ENCODE measurements around the gene SYNE1.

SYNE1 gene

GRCh38 chr6:152123076-152123475, 514.1 kb downstream of the SYNE1 start:
- no peak for DNase-seq

GRCh38 chr6:152122434-152122833, 514.7 kb downstream of the SYNE1 start:
- DNase-seq: no peak

GRCh38 chr6:152121910-152122309, 515.3 kb downstream of the SYNE1 start:
- no peak for DNase-seq

GRCh38 chr6:152119831-152120230, 517.3 kb downstream of the SYNE1 start:
- DNase-seq: no peak

DNA sequence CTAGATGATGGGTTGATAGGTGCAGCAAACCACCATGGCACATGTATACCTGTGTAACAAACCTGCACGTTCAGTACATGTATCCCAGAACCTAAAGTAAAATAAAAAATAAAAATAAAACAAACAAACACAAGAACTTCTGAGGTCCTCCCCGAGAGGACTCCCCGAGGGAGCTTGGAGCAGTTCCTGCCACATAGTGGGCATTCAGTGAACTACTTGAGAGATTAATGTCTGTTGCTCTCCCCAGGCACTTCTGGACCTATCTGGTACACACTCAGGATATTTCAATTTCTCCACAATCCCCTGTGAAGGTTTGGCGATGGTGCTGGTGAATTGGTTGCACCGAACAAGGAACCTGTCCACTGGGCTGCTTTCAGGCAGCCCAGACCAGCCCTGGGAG, 518.5 kb downstream of the SYNE1 start:
- DNase-seq: no peak

DNA sequence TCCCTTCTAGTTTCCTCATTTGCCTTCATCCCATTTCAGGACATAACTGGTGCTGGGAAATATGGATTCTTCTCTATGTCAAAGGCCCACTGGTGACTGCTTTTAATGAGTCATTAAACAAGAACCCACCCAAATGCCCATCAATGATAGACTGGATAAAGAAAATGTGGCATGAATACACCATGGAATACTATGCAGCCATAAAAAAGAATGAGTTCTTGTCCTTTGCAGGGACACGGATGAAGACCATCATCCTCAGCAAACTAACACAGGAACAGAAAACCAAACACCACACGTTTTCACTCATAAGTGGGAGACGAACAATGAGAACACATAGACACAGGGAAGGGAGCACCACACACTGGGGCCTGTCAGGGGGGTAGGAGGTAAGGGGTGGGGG, 518.9 kb downstream of the SYNE1 start:
- no peak for DNase-seq

GRCh38 chr6:152117156-152118133, 519.7 kb downstream of the SYNE1 start:
- DNase-seq: no peak

- no peak for DNase-seq
Measured at GRCh38 chr6:152112491-152113261, 524.5 kb downstream of the SYNE1 start.

- DNase-seq: no peak
Measured at GRCh38 chr6:152110886-152111820, 526.0 kb downstream of the SYNE1 start.

DNA sequence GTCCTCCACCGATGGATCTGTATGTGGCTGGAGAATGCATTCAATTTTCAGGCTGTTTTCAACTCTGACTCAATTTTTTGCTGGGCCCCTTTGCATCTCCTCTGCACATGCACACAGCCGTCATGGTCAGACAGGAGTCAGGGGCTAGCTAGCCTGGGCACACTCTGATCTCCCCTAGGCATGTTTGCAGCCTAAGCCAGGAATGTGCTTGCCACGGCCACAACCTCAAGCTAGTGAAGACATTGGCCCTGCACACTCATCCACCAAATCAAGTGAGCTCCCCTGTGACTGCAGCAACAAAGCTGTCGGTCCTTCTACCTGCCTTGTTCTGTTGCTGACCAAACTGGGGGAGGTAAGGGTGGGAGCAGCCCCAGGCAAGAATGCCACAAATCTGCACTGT, 529.2 kb downstream of the SYNE1 start:
- no peak for DNase-seq

DNA sequence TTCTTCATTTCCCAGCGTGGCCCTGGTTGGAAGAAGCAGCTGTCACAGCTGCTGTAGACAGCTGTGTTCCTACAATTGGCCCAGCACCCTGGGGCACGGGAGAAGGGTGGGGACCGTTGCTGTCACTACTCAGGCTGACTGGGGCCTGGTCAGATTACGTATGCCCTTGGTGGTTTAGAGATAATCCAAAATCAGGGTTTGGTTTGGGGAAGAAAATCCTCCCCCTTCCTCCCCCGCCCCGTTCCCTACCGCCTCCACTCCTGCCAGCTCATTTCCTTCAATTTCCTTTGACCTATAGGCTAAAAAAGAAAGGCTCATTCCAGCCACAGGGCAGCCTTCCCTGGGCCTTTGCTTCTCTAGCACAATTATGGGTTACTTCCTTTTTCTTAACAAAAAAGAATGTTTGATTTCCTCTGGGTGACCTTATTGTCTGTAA, 537.0 kb downstream of the SYNE1 start:
- no peak for DNase-seq

DNA sequence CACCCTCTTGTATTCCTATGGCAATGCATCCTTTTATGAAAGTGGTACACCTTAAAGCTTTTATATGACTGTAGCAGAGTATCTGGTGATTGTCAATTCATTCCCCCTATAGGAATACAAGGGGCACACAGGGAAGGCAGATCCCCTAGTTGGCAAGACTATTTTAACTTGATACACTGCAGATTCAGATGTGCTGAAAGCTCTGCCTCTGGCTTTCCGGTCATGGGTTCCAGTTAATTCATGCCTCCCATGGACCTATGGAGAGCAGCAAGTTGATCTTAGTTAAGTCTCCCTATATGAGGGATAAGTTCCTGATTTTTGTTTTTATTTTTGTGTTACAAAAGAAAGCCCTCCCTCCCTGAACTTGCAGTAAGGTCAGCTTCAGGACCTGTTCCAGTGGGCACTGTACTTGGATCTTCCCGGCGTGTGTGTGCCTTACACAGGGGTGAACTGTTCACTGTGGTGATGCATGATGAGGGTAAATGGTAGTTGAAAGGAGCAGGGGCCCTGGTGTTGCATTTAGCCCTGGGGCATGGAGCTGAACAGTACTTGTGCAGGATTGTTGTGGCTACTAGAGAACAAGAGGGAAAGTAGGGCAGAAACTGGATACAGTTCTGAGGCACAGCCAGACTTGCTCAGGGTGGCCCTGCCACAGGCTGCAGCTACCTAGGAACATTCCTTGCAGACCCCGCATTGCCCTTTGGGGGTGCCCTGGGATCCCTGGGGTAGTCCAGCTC, 537.5 kb downstream of the SYNE1 start:
- DNase-seq: no peak

DNA sequence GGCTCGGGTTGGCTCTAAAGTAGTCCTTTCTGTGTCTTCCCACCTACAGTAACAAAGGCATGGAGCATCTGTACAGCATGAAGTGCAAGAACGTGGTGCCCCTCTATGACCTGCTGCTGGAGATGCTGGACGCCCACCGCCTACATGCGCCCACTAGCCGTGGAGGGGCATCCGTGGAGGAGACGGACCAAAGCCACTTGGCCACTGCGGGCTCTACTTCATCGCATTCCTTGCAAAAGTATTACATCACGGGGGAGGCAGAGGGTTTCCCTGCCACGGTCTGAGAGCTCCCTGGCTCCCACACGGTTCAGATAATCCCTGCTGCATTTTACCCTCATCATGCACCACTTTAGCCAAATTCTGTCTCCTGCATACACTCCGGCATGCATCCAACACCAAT, 538.5 kb downstream of the SYNE1 start:
- no peak for DNase-seq

GRCh38 chr6:152096863-152097496, 540.2 kb downstream of the SYNE1 start:
- peak; percentile 68 for DNase-seq

DNA sequence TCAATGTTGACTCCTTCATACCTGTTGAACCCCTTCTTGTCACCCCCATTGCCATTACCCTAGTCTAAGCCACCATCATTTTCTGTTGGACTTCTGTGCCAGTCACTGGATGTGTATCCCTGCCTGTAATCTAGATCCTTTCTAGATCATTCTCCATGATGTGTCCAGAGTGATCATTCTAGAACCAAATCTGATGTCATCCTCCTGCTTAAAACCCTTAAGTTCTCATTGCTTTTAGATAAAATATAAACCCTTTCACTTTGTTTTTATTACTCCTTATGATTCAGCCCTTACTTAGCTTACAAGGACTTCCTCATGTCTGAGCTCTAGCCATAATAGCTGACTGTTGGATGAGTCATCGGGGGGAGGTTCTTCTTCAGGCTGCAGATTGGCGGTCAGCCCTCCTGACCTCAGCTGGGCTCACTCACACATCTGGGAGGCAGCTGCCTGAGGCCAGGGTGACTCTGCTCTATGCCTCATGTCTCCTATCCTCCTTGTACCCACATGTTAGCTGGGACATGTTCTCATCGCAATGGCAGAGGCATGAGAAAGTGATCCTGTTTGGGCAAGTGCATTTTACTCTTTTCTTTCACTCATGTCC, 542.1 kb downstream of the SYNE1 start:
- DNase-seq: peak; percentile 90

GRCh38 chr6:152094276-152094675, 542.9 kb downstream of the SYNE1 start:
- no peak for DNase-seq

GRCh38 chr6:152093711-152094110, 543.5 kb downstream of the SYNE1 start:
- DNase-seq: no peak

GRCh38 chr6:152091851-152092341, 545.3 kb downstream of the SYNE1 start:
- no peak for DNase-seq

DNA sequence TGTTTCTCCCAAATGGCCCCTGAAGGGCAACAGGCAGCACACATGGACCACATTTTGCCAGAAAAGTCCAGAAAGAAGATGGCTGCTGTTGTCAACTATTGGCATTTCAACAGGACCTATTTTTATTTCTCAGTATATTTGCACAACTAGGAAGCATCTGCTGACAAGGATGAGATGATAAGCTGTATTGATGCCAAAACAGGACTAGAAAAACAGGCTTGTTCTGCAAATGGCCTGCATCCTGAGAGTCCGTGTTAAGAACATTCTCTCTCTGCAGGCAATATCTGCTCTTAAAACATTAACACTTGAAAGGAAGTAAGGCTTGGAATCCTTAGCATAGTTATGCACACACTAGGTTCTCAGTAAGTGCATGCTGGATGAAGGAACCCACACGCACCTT, 546.0 kb downstream of the SYNE1 start:
- DNase-seq: no peak

DNA sequence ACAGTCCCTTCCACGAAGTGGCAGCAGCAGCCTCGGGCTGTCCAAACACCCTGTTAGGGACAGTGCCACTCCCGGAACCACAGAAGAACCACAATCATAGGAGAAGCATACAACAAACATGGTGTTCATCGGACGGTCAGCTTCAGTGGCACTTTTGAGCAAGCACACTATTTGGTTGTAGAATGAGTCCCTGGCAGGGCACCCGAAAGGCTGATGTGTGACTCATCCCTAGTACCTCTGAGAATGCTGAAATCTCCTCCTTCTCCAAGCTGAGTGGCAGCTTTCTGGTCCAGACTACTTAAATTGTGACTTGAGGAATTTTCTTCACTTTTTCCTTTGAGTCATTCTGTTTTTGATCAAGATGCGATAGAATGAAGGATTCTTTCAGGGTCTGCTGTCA, 547.2 kb downstream of the SYNE1 start:
- peak; percentile 33 for DNase-seq

DNA sequence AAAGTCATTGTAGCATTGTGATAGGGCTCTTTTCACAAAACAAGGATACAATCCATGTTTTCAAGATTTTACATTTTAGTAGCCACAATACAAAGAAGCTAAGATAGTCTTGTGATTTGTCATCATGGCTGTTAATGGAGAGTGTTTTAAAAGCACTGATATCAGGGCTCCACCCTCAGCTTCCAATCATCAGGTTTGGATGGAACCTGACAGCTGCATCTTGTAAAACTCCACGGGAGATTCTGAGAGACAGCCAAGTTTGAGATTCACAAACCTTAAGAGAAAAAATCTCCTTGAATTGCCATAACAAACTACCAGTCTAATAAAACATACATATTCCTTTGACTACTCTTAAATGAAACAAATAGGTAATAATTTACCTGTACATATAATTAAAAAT, 549.5 kb downstream of the SYNE1 start:
- no peak for DNase-seq

Data from amniotic stem cell (primary cell).